HCT116 (cell line): ENCODE results near the gene PPM1H. TPM values are rescaled to one million over a fixed set of nuclear protein-coding genes. Genes with fewer than 3 reads are reported as not detected.

Experiments used
- ATAC-seq: fragments of 200-7000 bp; cut with Tn5 transposase; 2 replicates; pipeline ENCODE4 v1.9.1; 2020; ENCODE audit warnings: mild to moderate bottlenecking, moderate library complexity
- BruUV-seq: library from RNA; stranded (reverse); fragments of 400-500 nt; replicated peaks from 2 replicates; lab custom pipeline; 2021; lab: Mats Ljungman, UMichigan
- CTCF ChIA-PET: fragments of 300-600 bp; sonication (Branson Sonifier 250); formaldehyde crosslinking; loops from one replicate; lab custom pipeline; 2021; ENCODE audit warnings: antibody characterized with exemption; lab: Charles Lee
- POLR2A ChIA-PET: fragments of 300-600, 350-600 bp; sonication (Branson Sonifier 250); formaldehyde crosslinking; loops from one replicate; lab custom pipeline; 2021; ENCODE audit warnings: antibody characterized with exemption; lab: Charles Lee
- RAD21 ChIA-PET, 2 experiments: fragments of 300-600 bp; sonication (Branson Sonifier 250); formaldehyde crosslinking; loops; one replicate each; lab custom pipeline; 2023; ENCODE audit warnings: low total read pairs in 2 of 2; ENCODE audit not compliant: uncharacterized antibody in 2 of 2, unreplicated experiment in 2 of 2, low non-redundant PET in 1 of 2; lab: Charles Lee
- DNase-seq: peaks from one replicate; pipeline ENCODE4 v3.0.0-alpha.2; 2010; ENCODE audit warnings: low read depth, low spot score
- H2AFZ ChIP-seq: fragments of 200-600 bp; shearing (Covaris generic), sonication (generic); 2 replicates; pipeline ENCODE4 v1.6.1; 2017; ENCODE audit warnings: low read depth, mixed run types, mixed read lengths, antibody characterized with exemption, low read length; ENCODE audit not compliant: poor library complexity, severe bottlenecking
- H3K27ac ChIP-seq: 2 replicates; pipeline ENCODE4 v1.5.1; 2012; ENCODE audit warnings: low read depth, low read length
- H3K27me3 ChIP-seq: fragments of 200-600 bp; sonication (generic); 2 replicates; pipeline ENCODE4 v1.6.1; 2016; ENCODE audit warnings: mixed run types, low read length, mixed read lengths; ENCODE audit not compliant: insufficient read depth
- H3K36me3 ChIP-seq, 2 experiments: fragments of 200-500 bp in 1 of 2; fragments of 200-600 bp in 1 of 2; sonication (Bioruptor generic) in 1 of 2; sonication (generic) in 1 of 2; 2 replicates each; pipeline versions ENCODE4 v1.5.1 to v1.6.1; 2014 to 2016; ENCODE audit warnings: low read length in 2 of 2, inconsistent platforms in 1 of 2, mixed read lengths in 1 of 2, mixed run types in 1 of 2; ENCODE audit not compliant: insufficient read depth in 2 of 2, control insufficient read depth in 1 of 2
- H3K4me1 ChIP-seq, 2 experiments: fragments of 200-600 bp in 1 of 2; sonication (generic) in 1 of 2; 2 replicates each; pipeline versions ENCODE4 v1.5.1 to v1.6.1; 2012 to 2017; ENCODE audit warnings: low read length in 2 of 2, inconsistent platforms in 1 of 2, mild to moderate bottlenecking in 1 of 2, mixed read lengths in 1 of 2, mixed run types in 1 of 2, moderate library complexity in 1 of 2; ENCODE audit not compliant: insufficient read depth in 2 of 2, control insufficient read depth in 1 of 2
- H3K4me2 ChIP-seq: fragments of 200-600 bp; sonication (generic); 2 replicates; pipeline ENCODE4 v1.6.1; 2017; ENCODE audit warnings: mixed run types, low read length, mixed read lengths
- H3K4me3 ChIP-seq, 2 experiments: fragments of 200-600 bp in 1 of 2; sonication (generic) in 1 of 2; replicated peaks in 1 of 2; 2 replicates each; pipeline ENCODE4 v1.5.1; 2011 to 2016; ENCODE audit warnings: low read length in 2 of 2, control low read depth in 1 of 2, low read depth in 1 of 2, mild to moderate bottlenecking in 1 of 2, mixed read lengths in 1 of 2, mixed run types in 1 of 2
- H3K79me2 ChIP-seq: fragments of 200-600 bp; sonication (generic); 2 replicates; pipeline ENCODE4 v1.6.1; 2017; ENCODE audit warnings: mild to moderate bottlenecking, mixed run types, low read length, moderate library complexity, mixed read lengths; ENCODE audit not compliant: insufficient read depth
- H3K9ac ChIP-seq: fragments of 200-600 bp; sonication (generic); 2 replicates; pipeline ENCODE4 v1.6.1; 2016; ENCODE audit warnings: low read length, mixed read lengths
- H3K9me2 ChIP-seq: fragments of 200-600 bp; sonication (generic), shearing (Covaris generic); 2 replicates; pipeline ENCODE4 v1.6.1; 2017; ENCODE audit warnings: mixed run types, mild to moderate bottlenecking, moderate library complexity; ENCODE audit not compliant: insufficient read depth
- H3K9me3 ChIP-seq, 2 experiments: fragments of 200-500 bp in 1 of 2; fragments of 200-600 bp in 1 of 2; sonication (Bioruptor generic) in 1 of 2; sonication (generic) in 1 of 2; 2 replicates each; pipeline ENCODE4 v1.6.1; 2014 to 2017; ENCODE audit warnings: low read length in 2 of 2, mixed read lengths in 2 of 2, inconsistent platforms in 1 of 2, low read depth in 1 of 2, mild to moderate bottlenecking in 1 of 2, mixed run types in 1 of 2, moderate library complexity in 1 of 2; ENCODE audit not compliant: control insufficient read depth in 1 of 2, insufficient read depth in 1 of 2
- H4K20me1 ChIP-seq: fragments of 200-600 bp; sonication (generic), shearing (Covaris generic); 2 replicates; pipeline ENCODE4 v1.6.1; 2017; ENCODE audit warnings: mixed run types, mild to moderate bottlenecking, moderate library complexity; ENCODE audit not compliant: insufficient read depth
- CEBPB ChIP-seq: IDR thresholded peaks from 2 replicates; pipeline ENCODE4 v1.6.1; 2012; ENCODE audit warnings: low read depth
- CTCF ChIP-seq, 3 experiments: fragments of 200-600 bp in 1 of 3; sonication (generic) in 1 of 3; IDR thresholded peaks in 2 of 3; conservative IDR thresholded peaks in 1 of 3; 2 replicates each; pipeline ENCODE4 v1.5.1; 2012 to 2017; ENCODE audit warnings: low read depth in 2 of 3, low read length in 2 of 3, antibody characterized with exemption in 1 of 3, borderline replicate concordance in 1 of 3, control low read depth in 1 of 3, mild to moderate bottlenecking in 1 of 3, mixed read lengths in 1 of 3, mixed run types in 1 of 3, moderate library complexity in 1 of 3; ENCODE audit not compliant: insufficient read depth in 1 of 3
- ELF1 ChIP-seq: IDR thresholded peaks from 2 replicates; pipeline ENCODE4 v1.6.1; 2012; ENCODE audit warnings: low read depth, borderline replicate concordance
- EZH2 ChIP-seq: fragments of 200-600 bp; sonication (generic); IDR thresholded peaks from 2 replicates; pipeline ENCODE4 v1.6.1; 2017; ENCODE audit warnings: antibody characterized with exemption, mixed run types
- EZH2phosphoT487 ChIP-seq: fragments of 200-600 bp; IDR thresholded peaks from 2 replicates; pipeline ENCODE4 v1.6.1; 2018; ENCODE audit warnings: antibody characterized with exemption, borderline replicate concordance
- FOSL1 ChIP-seq: IDR thresholded peaks from 2 replicates; pipeline ENCODE4 v1.6.1; 2012; ENCODE audit warnings: low read depth
- JUND ChIP-seq: IDR thresholded peaks from 2 replicates; pipeline ENCODE4 v1.6.1; 2012
- POLR2AphosphoS5 ChIP-seq: IDR thresholded peaks from 2 replicates; pipeline ENCODE4 v1.6.1; 2011; ENCODE audit warnings: mild to moderate bottlenecking, low read depth, low read length, moderate library complexity
- RAD21 ChIP-seq: IDR thresholded peaks from 2 replicates; pipeline ENCODE4 v1.6.1; 2012; ENCODE audit warnings: low read depth, mild to moderate bottlenecking
- REST ChIP-seq: IDR thresholded peaks from 2 replicates; pipeline ENCODE4 v1.6.1; 2012; ENCODE audit warnings: low read depth
- SIN3A ChIP-seq: IDR thresholded peaks from 2 replicates; pipeline ENCODE4 v1.6.1; 2012; ENCODE audit warnings: low read depth
- SP1 ChIP-seq: IDR thresholded peaks from 2 replicates; pipeline ENCODE4 v1.6.1; 2012; ENCODE audit warnings: low read depth
- TCF7L2 ChIP-seq: IDR thresholded peaks from 2 replicates; pipeline ENCODE4 v1.7.0; 2011; ENCODE audit warnings: borderline replicate concordance, inconsistent platforms; ENCODE audit not compliant: insufficient read depth, insufficient read length; ENCODE audit errors: extremely low read depth
- intact Hi-C: fragments of 100-400 bp; cut with micrococcal nuclease; formaldehyde crosslinking; loops from 2 replicates; pipeline ENCODE4 v1.10.0; 2022
- total RNA-seq: library from RNA; stranded (reverse); gene quantifications from one replicate; pipeline ENCODE4 v1.2.1, GENCODE V29; 2021; ENCODE audit not compliant: unreplicated experiment
- TF ChIP-seq, protein P1 (sequence below): IDR thresholded peaks from 2 replicates; pipeline ENCODE4 v1.6.1; 2012
- TF ChIP-seq, protein P2 (sequence below): IDR thresholded peaks from 2 replicates; pipeline ENCODE4 v1.6.1; 2012
- TF ChIP-seq, protein P3 (sequence below): IDR thresholded peaks from 2 replicates; pipeline ENCODE4 v1.6.1; 2011; ENCODE audit warnings: mild to moderate bottlenecking, low read length, moderate library complexity; ENCODE audit not compliant: insufficient replicate concordance; ENCODE audit errors: extremely low read depth

The PPM1H gene
- total RNA-seq, 1 experiment from 2014 or later, result 8.0 TPM

- Histone ChIP-seq H2AFZ (no peak overlapping the region), H3K4me2 (no peak overlapping the region), H3K9me2 (no peaks in the 10 kb centered on the region), H3K9me3 (no peaks in the 10 kb centered on the region), H4K20me1 (no peaks in the 10 kb centered on the region), H3K79me2 (no peaks in the 10 kb centered on the region), H3K27ac (no peak overlapping the region), H3K9ac (no peak overlapping the region), H3K4me3 (no peak overlapping the region), H3K27me3 (no peaks in the 10 kb centered on the region), H3K4me1 (no peaks in the 10 kb centered on the region; a peak in 1 of 4 replicates), H3K36me3 (no peaks in the 10 kb centered on the region)
- TF ChIP-seq SIN3A (no peak), TCF7L2 (no peak), CTCF (IDR thresholded peaks at IDR 0.05 in 2 of 3, conservative IDR thresholded peaks at IDR 0.05 in 1 of 3; ENCODE audit: borderline replicate concordance in 1 of 3, insufficient read depth in 1 of 3, low read depth in 2 of 3, low read length in 2 of 3) (no peak), EZH2 (no peak), JUND (no peak), POLR2AphosphoS5 (no peak), ELF1 (no peak), CEBPB (no peak), RAD21 (no peak), EZH2phosphoT487 (no peak), REST (no peak), SP1 (no peak), FOSL1 (no peak)
- TF ChIP-seq, protein P1, sequence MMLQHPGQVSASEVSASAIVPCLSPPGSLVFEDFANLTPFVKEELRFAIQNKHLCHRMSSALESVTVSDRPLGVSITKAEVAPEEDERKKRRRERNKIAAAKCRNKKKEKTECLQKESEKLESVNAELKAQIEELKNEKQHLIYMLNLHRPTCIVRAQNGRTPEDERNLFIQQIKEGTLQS, result no peak
- TF ChIP-seq, protein P2, sequence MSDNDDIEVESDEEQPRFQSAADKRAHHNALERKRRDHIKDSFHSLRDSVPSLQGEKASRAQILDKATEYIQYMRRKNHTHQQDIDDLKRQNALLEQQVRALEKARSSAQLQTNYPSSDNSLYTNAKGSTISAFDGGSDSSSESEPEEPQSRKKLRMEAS, result no peak
- TF ChIP-seq, protein P3, sequence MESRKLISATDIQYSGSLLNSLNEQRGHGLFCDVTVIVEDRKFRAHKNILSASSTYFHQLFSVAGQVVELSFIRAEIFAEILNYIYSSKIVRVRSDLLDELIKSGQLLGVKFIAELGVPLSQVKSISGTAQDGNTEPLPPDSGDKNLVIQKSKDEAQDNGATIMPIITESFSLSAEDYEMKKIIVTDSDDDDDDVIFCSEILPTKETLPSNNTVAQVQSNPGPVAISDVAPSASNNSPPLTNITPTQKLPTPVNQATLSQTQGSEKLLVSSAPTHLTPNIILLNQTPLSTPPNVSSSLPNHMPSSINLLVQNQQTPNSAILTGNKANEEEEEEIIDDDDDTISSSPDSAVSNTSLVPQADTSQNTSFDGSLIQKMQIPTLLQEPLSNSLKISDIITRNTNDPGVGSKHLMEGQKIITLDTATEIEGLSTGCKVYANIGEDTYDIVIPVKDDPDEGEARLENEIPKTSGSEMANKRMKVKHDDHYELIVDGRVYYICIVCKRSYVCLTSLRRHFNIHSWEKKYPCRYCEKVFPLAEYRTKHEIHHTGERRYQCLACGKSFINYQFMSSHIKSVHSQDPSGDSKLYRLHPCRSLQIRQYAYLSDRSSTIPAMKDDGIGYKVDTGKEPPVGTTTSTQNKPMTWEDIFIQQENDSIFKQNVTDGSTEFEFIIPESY, result no peak
- ChIA-PET CTCF (no interaction called here), RAD21 (no interaction called here), POLR2A (no interaction called here)
- intact Hi-C loops, result no loop called here
- no TSS peak for BruUV-seq
- ATAC-seq (no peak), DNase-seq (no peak)
These were observed 156.8 kb downstream of the PPM1H start for GRCh38 chr12:62778187-62778586.
